OCI-LY7 (cell line): ENCODE results near the gene ITGAE. TPM values are rescaled to one million over a fixed set of nuclear protein-coding genes. Genes with fewer than 3 reads are reported as not detected.

Experiments
- BruUV-seq: library from RNA; stranded (reverse); fragments of 400-500 nt; replicated peaks from 2 replicates; lab custom pipeline; 2021; lab: Mats Ljungman, UMichigan
- CTCF ChIA-PET: fragments of 300-600 bp; sonication (Branson Sonifier 250); formaldehyde crosslinking; loops from one replicate; lab custom pipeline; 2022; ENCODE audit warnings: antibody characterized with exemption; ENCODE audit not compliant: unreplicated experiment; lab: Charles Lee
- POLR2A ChIA-PET: fragments of 300-600 bp; sonication (Branson Sonifier 250); formaldehyde crosslinking; loops from one replicate; lab custom pipeline; 2022; ENCODE audit warnings: antibody characterized with exemption; lab: Charles Lee
- DNase-seq: peaks from one replicate; pipeline ENCODE4 v3.0.0-alpha.2; 2015; ENCODE audit warnings: low spot score
- H2AFZ ChIP-seq: fragments of 200-600 bp; sonication (generic), shearing (Covaris generic); 2 replicates; pipeline ENCODE4 v1.6.1; 2014; ENCODE audit warnings: mild to moderate bottlenecking, antibody characterized with exemption, low read length, moderate library complexity
- H3K27ac ChIP-seq: fragments of 200-600 bp; sonication (generic); 2 replicates; pipeline ENCODE4 v1.5.1; 2014; ENCODE audit warnings: mixed run types, low read depth, mild to moderate bottlenecking, moderate library complexity, low read length, inconsistent platforms; ENCODE audit not compliant: poor library complexity, severe bottlenecking
- H3K36me3 ChIP-seq: fragments of 200-600 bp; sonication (generic); 2 replicates; pipeline ENCODE4 v1.6.1; 2014; ENCODE audit warnings: mild to moderate bottlenecking, antibody characterized with exemption, low read length, moderate library complexity, mixed read lengths; ENCODE audit not compliant: insufficient read depth
- H3K4me1 ChIP-seq: fragments of 200-600 bp; sonication (generic); 2 replicates; pipeline ENCODE4 v1.5.1; 2014; ENCODE audit warnings: mild to moderate bottlenecking, low read length; ENCODE audit not compliant: insufficient read depth, poor library complexity, severe bottlenecking
- H3K4me2 ChIP-seq: fragments of 200-600 bp; sonication (generic); 2 replicates; pipeline ENCODE4 v1.6.1; 2014; ENCODE audit warnings: mild to moderate bottlenecking, low read length
- H3K4me3 ChIP-seq: fragments of 200-600 bp; sonication (generic); 2 replicates; pipeline ENCODE4 v1.5.1; 2014; ENCODE audit warnings: mild to moderate bottlenecking, low read depth, low read length; ENCODE audit not compliant: poor library complexity, severe bottlenecking
- H3K79me2 ChIP-seq: fragments of 200-600 bp; sonication (generic); 2 replicates; pipeline ENCODE4 v1.6.1; 2016; ENCODE audit warnings: low read depth, mild to moderate bottlenecking, low read length, moderate library complexity, mixed read lengths; ENCODE audit not compliant: insufficient read depth
- H3K9me2 ChIP-seq: fragments of 200-600 bp; sonication (generic); 2 replicates; pipeline ENCODE4 v1.6.1; 2016; ENCODE audit warnings: mild to moderate bottlenecking, low read length, mixed read lengths; ENCODE audit not compliant: insufficient read depth
- H3K9me3 ChIP-seq: fragments of 200-600 bp; sonication (generic); 2 replicates; pipeline ENCODE4 v1.6.1; 2014; ENCODE audit warnings: mild to moderate bottlenecking, mixed run types, low read length, mixed read lengths
- H4K20me1 ChIP-seq: fragments of 200-600 bp; sonication (generic); 2 replicates; pipeline ENCODE4 v1.6.1; 2014; ENCODE audit warnings: mild to moderate bottlenecking, antibody characterized with exemption, low read length, moderate library complexity, mixed read lengths; ENCODE audit not compliant: insufficient read depth
- EZH2phosphoT487 ChIP-seq: fragments of 200-600 bp; sonication (generic); IDR thresholded peaks from 2 replicates; pipeline ENCODE4 v1.6.1; 2018; ENCODE audit warnings: low read depth, borderline replicate concordance, mild to moderate bottlenecking, mixed run types, antibody characterized with exemption, low read length, moderate library complexity, mixed read lengths
- intact Hi-C: fragments of 100-400 bp; cut with micrococcal nuclease; formaldehyde crosslinking; loops from one replicate; pipeline ENCODE4 v1.10.0; 2022; ENCODE audit not compliant: unreplicated experiment
- total RNA-seq, 2 experiments: library from RNA; depleted of rRNA in 1 of 2; stranded (reverse); fragments of >200 nt in 1 of 2; shearing (Covaris generic) in 1 of 2; gene quantifications; 2 replicates each; pipeline ENCODE4 v1.2.3, GENCODE V29; 2014 to 2022
- TF ChIP-seq, protein P1 (sequence below): fragments of 200-600 bp; sonication (generic); conservative IDR thresholded peaks from 2 replicates; pipeline ENCODE4 v1.5.1; 2014; ENCODE audit warnings: mild to moderate bottlenecking, antibody characterized with exemption, low read length, moderate library complexity, mixed read lengths

Gene ITGAE
- total RNA-seq, 2 experiments from 2014 or later = 52.2 to 61.2 TPM

DNA sequence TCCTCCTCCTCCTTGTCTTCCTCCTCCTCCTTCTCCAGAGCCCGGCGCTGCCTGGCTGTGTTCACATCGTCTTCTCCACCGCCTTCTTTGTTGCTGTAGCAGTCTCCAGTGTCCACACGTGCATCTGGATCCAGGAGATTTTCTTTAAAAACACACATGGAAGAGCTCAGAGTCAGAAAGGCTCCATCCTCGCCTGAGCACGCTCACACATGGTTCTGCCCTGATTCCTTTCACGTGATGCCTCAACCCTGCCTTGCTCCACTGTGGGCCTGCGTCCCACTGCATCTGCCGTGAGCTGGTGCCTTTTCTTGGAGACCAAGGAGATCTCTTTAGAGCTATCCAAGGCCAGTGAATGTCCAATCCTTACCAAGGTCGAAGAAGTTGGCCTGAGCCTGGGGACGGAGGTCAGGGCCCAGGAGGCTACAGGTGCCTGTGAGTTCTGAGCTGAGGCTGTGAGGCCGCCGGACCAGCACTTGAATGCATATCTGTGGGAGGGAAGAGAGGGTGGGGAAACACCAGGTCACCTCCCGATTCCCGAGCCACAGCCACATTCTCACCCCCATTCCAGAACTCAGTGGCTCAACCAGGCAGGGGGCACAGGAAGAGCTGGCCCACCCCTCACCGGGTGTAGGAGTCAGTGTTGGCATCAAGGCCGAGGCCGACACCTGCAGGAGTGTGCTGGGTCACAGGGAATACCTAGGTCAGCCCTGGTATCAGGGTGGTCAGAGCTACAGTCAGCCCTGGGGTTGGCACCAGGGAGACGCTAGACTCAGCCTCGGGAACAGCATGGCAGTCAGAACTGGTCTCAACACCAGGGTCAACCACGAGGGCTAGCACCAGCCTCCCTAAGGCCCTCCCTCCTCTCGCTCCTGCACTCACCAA is 39.7 kb downstream of the ITGAE start:
- no peak for DNase-seq
- Histone ChIP-seq H4K20me1 (no peaks in the 10 kb centered on the region), H3K4me1 (no peaks in the 10 kb centered on the region), H3K4me3 (no peak overlapping the region), H3K27ac (no peak overlapping the region), H3K36me3 (no peaks in the 10 kb centered on the region), H3K9me2 (no peaks in the 10 kb centered on the region), H3K4me2 (no peak overlapping the region), H3K9me3 (no peaks in the 10 kb centered on the region), H3K79me2 (no peaks in the 10 kb centered on the region), H2AFZ (no peak overlapping the region)
- BruUV-seq = no TSS peak
- ChIA-PET CTCF (no interaction called here), POLR2A (no interaction called here)
- intact Hi-C loops = no loop called here
- TF ChIP-seq, protein P1, sequence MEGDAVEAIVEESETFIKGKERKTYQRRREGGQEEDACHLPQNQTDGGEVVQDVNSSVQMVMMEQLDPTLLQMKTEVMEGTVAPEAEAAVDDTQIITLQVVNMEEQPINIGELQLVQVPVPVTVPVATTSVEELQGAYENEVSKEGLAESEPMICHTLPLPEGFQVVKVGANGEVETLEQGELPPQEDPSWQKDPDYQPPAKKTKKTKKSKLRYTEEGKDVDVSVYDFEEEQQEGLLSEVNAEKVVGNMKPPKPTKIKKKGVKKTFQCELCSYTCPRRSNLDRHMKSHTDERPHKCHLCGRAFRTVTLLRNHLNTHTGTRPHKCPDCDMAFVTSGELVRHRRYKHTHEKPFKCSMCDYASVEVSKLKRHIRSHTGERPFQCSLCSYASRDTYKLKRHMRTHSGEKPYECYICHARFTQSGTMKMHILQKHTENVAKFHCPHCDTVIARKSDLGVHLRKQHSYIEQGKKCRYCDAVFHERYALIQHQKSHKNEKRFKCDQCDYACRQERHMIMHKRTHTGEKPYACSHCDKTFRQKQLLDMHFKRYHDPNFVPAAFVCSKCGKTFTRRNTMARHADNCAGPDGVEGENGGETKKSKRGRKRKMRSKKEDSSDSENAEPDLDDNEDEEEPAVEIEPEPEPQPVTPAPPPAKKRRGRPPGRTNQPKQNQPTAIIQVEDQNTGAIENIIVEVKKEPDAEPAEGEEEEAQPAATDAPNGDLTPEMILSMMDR = no peak
- TF ChIP-seq EZH2phosphoT487 = no peak

DNA sequence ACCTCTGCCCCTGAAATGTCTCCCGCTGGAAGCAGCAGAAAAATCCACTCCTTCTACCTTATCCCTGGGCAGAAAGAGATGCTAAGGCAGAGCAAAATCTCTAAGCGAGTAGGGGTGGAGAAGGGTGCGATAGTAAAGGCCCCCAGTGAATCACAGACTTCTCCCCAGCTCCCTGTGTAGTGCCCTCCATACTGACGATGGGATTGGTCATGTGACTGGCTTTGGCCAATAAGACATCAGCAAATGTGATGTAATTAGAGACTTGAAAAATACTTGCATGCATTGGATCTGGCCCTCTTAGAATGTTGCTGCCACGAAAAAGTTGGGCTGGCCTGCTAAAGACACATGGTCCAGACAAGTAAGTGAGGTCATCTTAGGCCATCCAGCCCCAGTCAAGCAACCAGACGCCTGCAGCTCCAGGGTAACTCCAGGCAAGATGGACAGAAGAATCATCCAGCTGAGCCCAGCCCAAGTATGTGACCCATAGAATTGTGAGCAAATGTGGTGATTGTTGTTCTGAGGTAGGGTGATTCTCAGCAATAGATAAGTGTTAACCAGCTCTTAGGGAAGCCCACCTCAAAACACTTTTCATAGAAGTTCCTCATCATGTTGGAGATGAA is 41.3 kb downstream of the ITGAE start:
- no peaks in the 10 kb centered on the region for H3K79me2 ChIP-seq
- intact Hi-C loops = no loop called here
- no peaks in the 10 kb centered on the region for H3K36me3 ChIP-seq
- DNase-seq = no peak
- no peak overlapping the region for H3K4me2 ChIP-seq
- no peak overlapping the region for H3K4me3 ChIP-seq
- H3K9me2 ChIP-seq = no peaks in the 10 kb centered on the region
- H3K27ac ChIP-seq = no peak overlapping the region
- TF ChIP-seq, protein P1 = no peak
- no peak for TF ChIP-seq EZH2phosphoT487
- H4K20me1 ChIP-seq = no peaks in the 10 kb centered on the region
- BruUV-seq = no TSS peak
- no peaks in the 10 kb centered on the region for H3K4me1 ChIP-seq
- ChIA-PET CTCF (no interaction called here), POLR2A (no interaction called here)
- H2AFZ ChIP-seq = no peak overlapping the region
- H3K9me3 ChIP-seq = no peaks in the 10 kb centered on the region
